GM21717 (cell line): ENCODE data around the gene HLCS.

Source experiments
- ATAC-seq: cut with Tn5 transposase; IDR thresholded peaks from one replicate; pipeline ENCODE4 v1.9.1; 2021; ENCODE audit warnings: mild to moderate bottlenecking, moderate library complexity; ENCODE audit not compliant: unreplicated experiment

Gene HLCS

GRCh38 chr21:36888466-36888865 lies 78.0 kb downstream of the HLCS start:
- ATAC-seq: no peak

GRCh38 chr21:36887963-36888362 lies 78.5 kb downstream of the HLCS start:
- no peak for ATAC-seq

GRCh38 chr21:36883532-36884486 lies 82.7 kb downstream of the HLCS start:
- ATAC-seq: no peak

GRCh38 chr21:36882776-36883175 lies 83.7 kb downstream of the HLCS start:
- no peak for ATAC-seq

- no peak for ATAC-seq
Observed at GRCh38 chr21:36881228-36881627, 85.2 kb downstream of the HLCS start.

GRCh38 chr21:36879827-36880226 lies 86.6 kb downstream of the HLCS start:
- no peak for ATAC-seq

GRCh38 chr21:36877741-36878140 lies 88.7 kb downstream of the HLCS start:
- no peak for ATAC-seq

GRCh38 chr21:36874665-36875064 lies 91.8 kb downstream of the HLCS start:
- ATAC-seq: no peak

- no peak for ATAC-seq
Observed at GRCh38 chr21:36873513-36873912, 93.0 kb downstream of the HLCS start.

- no peak for ATAC-seq
Observed at GRCh38 chr21:36867291-36867905, 99.1 kb downstream of the HLCS start.

- no peak for ATAC-seq
Observed at GRCh38 chr21:36866419-36866818, 100.0 kb downstream of the HLCS start.

GRCh38 chr21:36864974-36865373 lies 101.5 kb downstream of the HLCS start:
- no peak for ATAC-seq

GRCh38 chr21:36863260-36863659 lies 103.2 kb downstream of the HLCS start:
- ATAC-seq: no peak

- ATAC-seq: no peak
Observed at GRCh38 chr21:36861595-36862323, 104.7 kb downstream of the HLCS start.

GRCh38 chr21:36860736-36861594 lies 105.5 kb downstream of the HLCS start:
- no peak for ATAC-seq

- no peak for ATAC-seq
Observed at GRCh38 chr21:36859744-36860501, 106.5 kb downstream of the HLCS start.

- no peak for ATAC-seq
Observed at GRCh38 chr21:36858320-36858957, 108.0 kb downstream of the HLCS start.

GRCh38 chr21:36856643-36857042 lies 109.8 kb downstream of the HLCS start:
- no peak for ATAC-seq

- no peak for ATAC-seq
Observed at GRCh38 chr21:36854391-36854790, 112.1 kb downstream of the HLCS start.
